ENCODE results near the gene NCCRP1.

NCCRP1 gene

DNA sequence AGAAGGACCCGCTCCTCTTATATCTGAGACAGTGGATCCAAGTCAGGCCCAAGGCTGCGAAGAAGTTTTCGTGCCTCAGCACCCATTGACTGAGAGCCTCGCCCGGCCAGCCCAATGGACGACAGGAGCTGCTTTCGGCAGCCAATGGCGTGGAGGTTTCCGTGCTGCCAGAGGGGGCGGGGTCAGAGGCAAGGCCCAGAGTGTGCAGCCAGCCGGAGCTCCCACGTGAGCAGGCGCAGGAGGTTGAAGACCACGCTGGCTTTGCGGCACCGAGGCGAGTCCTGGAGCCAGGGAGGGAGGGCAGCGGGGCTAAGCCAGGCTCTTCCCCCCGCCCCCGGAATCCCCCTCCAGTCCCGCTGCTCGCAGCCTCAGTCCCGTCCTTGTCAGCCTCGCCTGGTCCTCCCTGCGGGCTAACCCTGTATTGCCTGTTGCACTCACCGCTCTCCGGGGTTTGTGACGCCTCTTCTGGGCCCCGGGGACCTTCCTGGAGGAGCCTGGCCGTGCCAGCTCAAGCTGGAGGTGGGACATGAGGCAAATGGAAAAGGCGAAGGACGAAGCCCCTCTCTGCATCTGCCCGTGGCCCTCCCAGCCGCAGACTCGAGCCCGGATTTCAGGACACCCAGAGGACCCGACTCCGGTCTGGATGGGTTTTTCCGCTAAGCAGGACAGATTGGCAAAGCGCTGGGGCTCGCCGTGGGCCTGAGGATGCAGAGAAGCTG is 50.3 kb downstream of the NCCRP1 start:
- no peak for DNase-seq (ENCODE audit: low spot score)

DNA sequence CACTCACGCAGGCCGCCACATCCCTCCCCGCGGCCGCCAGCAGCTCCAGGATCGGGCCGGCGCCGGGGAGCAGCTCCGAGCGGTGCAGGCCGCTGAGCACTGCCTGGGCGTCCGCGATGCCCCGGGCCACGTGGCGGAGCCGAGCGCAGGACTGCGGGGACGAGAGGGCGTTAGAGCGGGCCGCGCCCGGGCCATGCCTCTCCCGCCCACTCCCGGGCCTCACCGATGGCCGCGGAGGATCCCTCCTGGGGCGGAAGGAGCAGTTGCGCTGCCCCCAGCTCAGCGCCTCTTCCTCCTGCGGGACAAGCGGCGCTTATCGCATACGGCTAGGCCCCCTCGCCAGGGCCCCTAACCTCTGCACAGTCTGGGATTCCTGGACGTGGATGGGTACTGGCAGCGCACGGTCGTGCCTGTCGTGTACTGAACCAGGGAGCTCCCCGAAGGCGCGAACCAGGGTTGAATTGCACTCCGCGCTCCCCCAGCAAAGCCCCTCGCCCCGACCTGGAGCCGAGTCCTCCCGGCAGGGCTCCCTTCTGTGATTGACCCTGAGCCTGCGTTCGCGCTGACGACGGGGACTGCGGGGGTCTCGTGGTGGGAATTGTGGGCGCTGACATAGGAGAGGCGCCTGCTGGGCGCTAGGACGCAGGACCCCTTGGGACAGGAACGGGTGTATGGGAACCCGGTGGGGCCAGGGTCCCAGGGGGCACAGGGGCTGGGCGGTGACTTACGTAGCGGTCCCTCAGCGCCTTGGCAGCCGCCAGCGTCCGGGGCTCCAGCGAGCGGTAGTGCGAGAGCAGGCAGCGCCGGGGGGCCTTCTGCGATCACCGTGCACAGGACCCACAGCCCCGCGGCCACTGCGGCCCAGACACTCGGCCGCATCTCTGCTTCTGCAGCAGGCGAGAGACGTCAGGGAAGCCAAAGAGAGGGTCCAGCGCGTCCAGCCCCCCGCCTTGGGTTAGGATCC is 51.2 kb downstream of the NCCRP1 start:
- no peak for DNase-seq (ENCODE audit: low spot score)

DNA sequence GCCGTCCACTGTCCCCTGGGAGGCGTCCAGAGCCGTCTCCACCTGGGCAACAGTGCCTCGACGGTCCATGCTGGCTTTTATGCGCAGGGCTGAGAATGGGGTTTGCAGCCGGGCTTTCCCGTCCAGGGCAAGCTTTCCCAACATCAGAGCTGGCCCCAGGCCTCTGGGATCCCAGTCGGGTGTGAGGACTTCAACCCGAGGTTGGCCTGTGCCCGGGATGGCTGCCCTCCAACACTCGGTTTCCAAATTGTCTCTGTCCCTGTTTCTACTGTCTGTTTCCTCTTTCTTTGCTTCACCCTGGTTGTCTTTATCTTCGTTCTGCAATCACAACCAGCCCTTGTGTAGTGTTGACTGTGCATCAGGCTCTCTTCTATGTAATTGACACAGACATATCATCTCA is 52.0 kb downstream of the NCCRP1 start, which contains the start of gene IFNL4:
TSS of gene IFNL4 (minus strand) at position 51 of the 400 bp plus-strand sequence.
- DNase-seq (ENCODE audit: low spot score): no peak

DNA sequence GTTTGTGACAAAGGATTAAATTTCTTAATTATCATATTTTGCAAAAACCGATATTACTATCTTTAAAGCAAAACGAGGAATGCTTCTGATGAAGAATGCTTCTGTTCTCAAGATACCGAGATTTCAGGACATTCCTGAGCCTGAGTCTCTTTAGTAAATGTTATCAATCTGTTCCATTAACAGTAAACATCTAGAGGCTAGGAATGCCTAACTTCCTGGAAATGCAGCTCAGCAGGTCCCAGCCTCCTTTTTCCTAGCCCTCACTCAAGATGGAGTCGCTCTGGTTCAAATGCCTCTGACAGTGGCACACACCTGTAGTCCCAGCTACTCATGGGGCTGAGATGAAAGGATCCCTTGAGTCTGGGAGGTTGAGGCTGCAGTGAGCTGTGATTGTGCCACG is 54.3 kb downstream of the NCCRP1 start:
- DNase-seq (ENCODE audit: low spot score): no peak

Measured in HuH-7 (cell line).